Measurements from ENCODE around the gene CD53.

DNA sequence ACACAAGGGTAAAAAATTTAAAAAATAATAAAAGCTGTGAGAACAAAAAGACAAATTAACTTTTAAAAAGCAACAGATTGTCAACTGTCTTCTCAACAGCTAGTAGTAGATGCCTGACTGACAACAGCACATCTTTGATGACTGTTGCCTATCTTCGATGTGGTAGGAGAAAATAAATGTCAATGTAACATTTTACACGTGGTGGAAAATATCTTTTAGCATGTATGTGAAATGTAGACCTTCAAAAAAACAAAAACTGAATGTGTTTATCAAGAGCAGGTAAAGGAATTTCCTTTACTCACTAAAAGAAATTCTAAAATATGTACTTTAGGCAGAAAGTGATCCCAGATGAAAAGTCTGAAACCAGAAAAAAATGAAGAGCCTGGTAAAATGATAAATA lies 42.9 kb downstream of the CD53 start:
- TF ChIP-seq, protein P1, sequence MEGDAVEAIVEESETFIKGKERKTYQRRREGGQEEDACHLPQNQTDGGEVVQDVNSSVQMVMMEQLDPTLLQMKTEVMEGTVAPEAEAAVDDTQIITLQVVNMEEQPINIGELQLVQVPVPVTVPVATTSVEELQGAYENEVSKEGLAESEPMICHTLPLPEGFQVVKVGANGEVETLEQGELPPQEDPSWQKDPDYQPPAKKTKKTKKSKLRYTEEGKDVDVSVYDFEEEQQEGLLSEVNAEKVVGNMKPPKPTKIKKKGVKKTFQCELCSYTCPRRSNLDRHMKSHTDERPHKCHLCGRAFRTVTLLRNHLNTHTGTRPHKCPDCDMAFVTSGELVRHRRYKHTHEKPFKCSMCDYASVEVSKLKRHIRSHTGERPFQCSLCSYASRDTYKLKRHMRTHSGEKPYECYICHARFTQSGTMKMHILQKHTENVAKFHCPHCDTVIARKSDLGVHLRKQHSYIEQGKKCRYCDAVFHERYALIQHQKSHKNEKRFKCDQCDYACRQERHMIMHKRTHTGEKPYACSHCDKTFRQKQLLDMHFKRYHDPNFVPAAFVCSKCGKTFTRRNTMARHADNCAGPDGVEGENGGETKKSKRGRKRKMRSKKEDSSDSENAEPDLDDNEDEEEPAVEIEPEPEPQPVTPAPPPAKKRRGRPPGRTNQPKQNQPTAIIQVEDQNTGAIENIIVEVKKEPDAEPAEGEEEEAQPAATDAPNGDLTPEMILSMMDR (conservative IDR thresholded peaks at IDR 0.05; ENCODE audit: low read length) = no peak
- TF ChIP-seq EZH2phosphoT487 (IDR thresholded peaks at IDR 0.05; ENCODE audit: borderline replicate concordance, low read depth, low read length) = no peak
